NT2/D1 (cell line): Measurements from ENCODE around the gene ZNF41.

Experiments
- SUZ12 ChIP-seq: IDR thresholded peaks from 2 replicates; pipeline ENCODE4 v1.6.1; 2011; ENCODE audit not compliant: insufficient read length, insufficient read depth; ENCODE audit errors: extremely low read depth
- YY1 ChIP-seq: IDR thresholded peaks from 2 replicates; pipeline ENCODE4 v1.6.1; 2011; ENCODE audit not compliant: insufficient read length, insufficient read depth

- TF ChIP-seq SUZ12 (no peak), YY1 (no peak)
Measured at GRCh38 chrX:47482065-47482511, 934 bp downstream of the ZNF41 start.
